Measurements from ENCODE around the gene SMIM38. TPM values are rescaled to one million over a fixed set of nuclear protein-coding genes. Genes with fewer than 3 reads are reported as not detected.

SMIM38 gene
- total RNA-seq, 1 experiment from 2014 or later: 0.09 TPM

GRCh38 chr11:69113226-69113625 lies 42.5 kb upstream of the SMIM38 start:
- no peak overlapping the region for H3K56ac ChIP-seq (ENCODE audit: insufficient read length, low read depth, low read length)

More at GRCh38 chr11:69113226-69113625, 42.5 kb upstream of the SMIM38 start:
- H3K4ac ChIP-seq (ENCODE audit: low read depth, low read length): no peak overlapping the region
- Mint-ChIP-seq H3K36me3 (ENCODE audit: insufficient read depth in 1 of 3, low read depth in 3 of 3) (peaks cover 2 to 9% (median 3%) of the 10 kb centered on the region in 3 experiments; a peak in 4 of 7 replicates), H3K27ac (no peak overlapping the region), H3K27me3 (ENCODE audit: low read depth) (peaks cover 13% of the 10 kb centered on the region; the same call in 1 of the 2 replicates), H3K4me3 (no peak overlapping the region), H3K4me1 (no peaks in the 10 kb centered on the region), H3K9me3 (peaks cover 11 to 13% of the 10 kb centered on the region in 2 experiments)
- H4K20me1 ChIP-seq (ENCODE audit: control insufficient read depth, insufficient read depth, insufficient read length): no peaks in the 10 kb centered on the region
- H3K23ac ChIP-seq (ENCODE audit: insufficient read length, low read depth, low read length): no peak overlapping the region
- H3K27ac ChIP-seq (ENCODE audit: insufficient read length, low read depth, low read length): no peak overlapping the region
- no peak overlapping the region for H2BK15ac ChIP-seq (ENCODE audit: low read depth, low read length)
- no peak overlapping the region for H4K8ac ChIP-seq (replicated peaks; ENCODE audit: insufficient read length, low read depth, low read length)
- no peaks in the 10 kb centered on the region for H3K79me2 ChIP-seq (ENCODE audit: insufficient read depth, low read length)
- no peaks in the 10 kb centered on the region for H3K23me2 ChIP-seq (ENCODE audit: insufficient read length, low read depth, low read length, poor library complexity, severe bottlenecking)
- H4K5ac ChIP-seq (ENCODE audit: insufficient read length, low read depth, low read length): no peak overlapping the region
- no peak overlapping the region for H3K14ac ChIP-seq (ENCODE audit: insufficient read depth, low read length)
- H3K9ac ChIP-seq (ENCODE audit: extremely low read depth, insufficient read length, low read length): no peak overlapping the region
- no peak overlapping the region for H2AFZ ChIP-seq (ENCODE audit: low read length)
- no peak overlapping the region for H3K4me2 ChIP-seq (ENCODE audit: insufficient read depth, insufficient read length, low read length)
- no CpG with 5 or more reads among the region's 10 CpGs for WGBS (ENCODE audit: extremely low coverage, insufficient read length, low lambda C conversion rate)
- no peak overlapping the region for H2BK12ac ChIP-seq (ENCODE audit: insufficient read length, low read depth, low read length)
- H3T11ph ChIP-seq (ENCODE audit: low read length): no peak overlapping the region
- no peak overlapping the region for H3K18ac ChIP-seq (ENCODE audit: insufficient read length, low read depth, low read length)
- H3K9me3 ChIP-seq (ENCODE audit: control insufficient read depth, low read depth, low read length): no peaks in the 10 kb centered on the region
- DNase-seq: no peak
- H2AK5ac ChIP-seq (ENCODE audit: insufficient read length, low read length): no peak overlapping the region
- no peaks in the 10 kb centered on the region for H3K79me1 ChIP-seq (ENCODE audit: insufficient read depth, low read depth, low read length, poor library complexity, severe bottlenecking)
- no peak overlapping the region for H2BK120ac ChIP-seq (ENCODE audit: low read depth, low read length, poor library complexity, severe bottlenecking)
- no peak overlapping the region for H2BK5ac ChIP-seq (ENCODE audit: insufficient read length, low read length)
- H3K4me1 ChIP-seq (ENCODE audit: insufficient read depth, low read length): no peaks in the 10 kb centered on the region
- no peak overlapping the region for H2BK20ac ChIP-seq (ENCODE audit: low read depth, low read length, poor library complexity, severe bottlenecking)
- no peak for TF ChIP-seq CTCF (conservative IDR thresholded peaks at IDR 0.05)
- no peak overlapping the region for H4K91ac ChIP-seq (ENCODE audit: insufficient read length, low read depth, low read length)
- no peaks in the 10 kb centered on the region for H3K27me3 ChIP-seq (ENCODE audit: insufficient read depth, low read length)

Data from H9 (cell line).